Measurements from ENCODE around the gene AMIGO3. TPM values are rescaled to one million over a fixed set of nuclear protein-coding genes. Genes with fewer than 3 reads are reported as not detected.

Gene AMIGO3
- total and polyA plus RNA-seq, 2 experiments from 2014 or later = 0.18 TPM; not detected in 1

GRCh38 chr3:49673121-49673714, 46.3 kb downstream of the AMIGO3 start:
- in situ Hi-C loops (cut with MboI) = loop anchor here (10.0 kb wide), 1 partner anchor 128 kb away; no protein-coding TSS in a partner anchor
- peaks cover 11% of the 10 kb centered on the region for H3K4me1 ChIP-seq (ENCODE audit: insufficient read depth)
- H3K27me3 ChIP-seq (replicated peaks; ENCODE audit: insufficient read depth) = no peaks in the 10 kb centered on the region
- H2AFZ ChIP-seq = peak overlapping the region; percentile 88
- WGBS, 2 experiments (ENCODE audit: low coverage in 1 of 2, low lambda C conversion rate in 2 of 2, missing lambda C conversion rate in 2 of 2) = 27 to 30% methylated on average over 11 to 17 of the region's 17 CpGs
- DNase-seq = no peak
- H3K9ac ChIP-seq = peak overlapping the region; percentile 86
- peak overlapping the region; percentile 84 for H3K4me2 ChIP-seq (ENCODE audit: unreplicated experiment)
- H3K79me2 ChIP-seq (ENCODE audit: insufficient read depth) = peaks cover 12% of the 10 kb centered on the region
- H3F3A ChIP-seq (ENCODE audit: insufficient read depth) = 0 out of 2 replicates have a peak, but pooled peaks cover 3% of the 10 kb centered on the region
- H3K36me3 ChIP-seq (ENCODE audit: low read depth) = 0 out of 2 replicates have a peak, but pooled peaks cover 4% of the 10 kb centered on the region
- no peaks in the 10 kb centered on the region for H3K9me3 ChIP-seq (ENCODE audit: low read depth)
- no peaks in the 10 kb centered on the region for H3K9me2 ChIP-seq (ENCODE audit: insufficient read depth)
- H3K27ac ChIP-seq = peak overlapping the region; percentile 87
- H4K20me1 ChIP-seq (ENCODE audit: insufficient read depth) = no peaks in the 10 kb centered on the region
- TF ChIP-seq EZH2phosphoT487 (IDR thresholded peaks at IDR 0.05; ENCODE audit: insufficient read depth, low read depth) (no peak), EZH2 (IDR thresholded peaks at IDR 0.05; ENCODE audit: insufficient read depth, poor library complexity, severe bottlenecking) (no peak)
- H3K4me3 ChIP-seq = peak overlapping the region; percentile 81

GRCh38 chr3:49671291-49672288, 47.9 kb downstream of the AMIGO3 start:
- TF ChIP-seq EZH2phosphoT487 (IDR thresholded peaks at IDR 0.05; ENCODE audit: insufficient read depth, low read depth) (no peak), EZH2 (IDR thresholded peaks at IDR 0.05; ENCODE audit: insufficient read depth, poor library complexity, severe bottlenecking) (no peak)
- Histone ChIP-seq H3K9ac (no peak overlapping the region), H2AFZ (no peak overlapping the region), H3K27ac (no peak overlapping the region), H3K36me3 (ENCODE audit: low read depth) (no peaks in the 10 kb centered on the region), H3K9me2 (ENCODE audit: insufficient read depth) (no peaks in the 10 kb centered on the region), H4K20me1 (ENCODE audit: insufficient read depth) (no peaks in the 10 kb centered on the region), H3K27me3 (replicated peaks; ENCODE audit: insufficient read depth) (no peaks in the 10 kb centered on the region), H3K4me3 (no peak overlapping the region), H3K4me1 (ENCODE audit: insufficient read depth) (peaks cover 11% of the 10 kb centered on the region), H3F3A (ENCODE audit: insufficient read depth) (0 out of 2 replicates have a peak, but pooled peaks cover 3% of the 10 kb centered on the region), H3K4me2 (ENCODE audit: unreplicated experiment) (no peak overlapping the region), H3K79me2 (ENCODE audit: insufficient read depth) (peaks cover 12% of the 10 kb centered on the region), H3K9me3 (ENCODE audit: low read depth) (no peaks in the 10 kb centered on the region)
- peak; percentile 79 for DNase-seq
- in situ Hi-C loops (cut with MboI) = loop anchor here (10.0 kb wide), 1 partner anchor 127 kb away; no protein-coding TSS in a partner anchor
- WGBS, 2 experiments (ENCODE audit: low coverage in 1 of 2, low lambda C conversion rate in 2 of 2, missing lambda C conversion rate in 2 of 2) = 27 to 29% methylated on average over 11 of the region's 11 CpGs

- H3K9ac ChIP-seq = no peak overlapping the region
- H3K4me3 ChIP-seq = no peak overlapping the region
- no peak overlapping the region for H3K4me2 ChIP-seq (ENCODE audit: unreplicated experiment)
- no peaks in the 10 kb centered on the region for H3K9me3 ChIP-seq (ENCODE audit: low read depth)
- H2AFZ ChIP-seq = no peak overlapping the region
- no peaks in the 10 kb centered on the region for H3K36me3 ChIP-seq (ENCODE audit: low read depth)
- in situ Hi-C loops (cut with MboI) = loop anchor here (10.0 kb wide), 1 partner anchor 126 kb away; no protein-coding TSS in a partner anchor
- DNase-seq = no peak
- no peak for TF ChIP-seq EZH2phosphoT487 (IDR thresholded peaks at IDR 0.05; ENCODE audit: insufficient read depth, low read depth)
- no peak for TF ChIP-seq EZH2 (IDR thresholded peaks at IDR 0.05; ENCODE audit: insufficient read depth, poor library complexity, severe bottlenecking)
- no peaks in the 10 kb centered on the region for H3K9me2 ChIP-seq (ENCODE audit: insufficient read depth)
- 60 to 61% methylated on average over 6 of the region's 6 CpGs for WGBS, 2 experiments (ENCODE audit: low coverage in 1 of 2, low lambda C conversion rate in 2 of 2, missing lambda C conversion rate in 2 of 2)
- H3K4me1 ChIP-seq (ENCODE audit: insufficient read depth) = peaks cover 11% of the 10 kb centered on the region
- no peaks in the 10 kb centered on the region for H4K20me1 ChIP-seq (ENCODE audit: insufficient read depth)
- peaks cover 12% of the 10 kb centered on the region for H3K79me2 ChIP-seq (ENCODE audit: insufficient read depth)
- no peaks in the 10 kb centered on the region for H3K27me3 ChIP-seq (replicated peaks; ENCODE audit: insufficient read depth)
- 0 out of 2 replicates have a peak, but pooled peaks cover 3% of the 10 kb centered on the region for H3F3A ChIP-seq (ENCODE audit: insufficient read depth)
- H3K27ac ChIP-seq = no peak overlapping the region
These were observed 48.6 kb downstream of the AMIGO3 start for GRCh38 chr3:49670940-49671290.

GRCh38 chr3:49669352-49669751, 50.1 kb downstream of the AMIGO3 start:
- no peak for DNase-seq
- no peaks in the 10 kb centered on the region for H3K27me3 ChIP-seq (replicated peaks; ENCODE audit: insufficient read depth)
- WGBS, 2 experiments (ENCODE audit: low coverage in 1 of 2, low lambda C conversion rate in 2 of 2, missing lambda C conversion rate in 2 of 2) = 53 to 75% methylated on average over 3 of the region's 3 CpGs
- H3K9me3 ChIP-seq (ENCODE audit: low read depth) = no peaks in the 10 kb centered on the region
- H2AFZ ChIP-seq = no peak overlapping the region
- 0 out of 2 replicates have a peak, but pooled peaks cover 3% of the 10 kb centered on the region for H3F3A ChIP-seq (ENCODE audit: insufficient read depth)
- H3K4me3 ChIP-seq = no peak overlapping the region
- H4K20me1 ChIP-seq (ENCODE audit: insufficient read depth) = no peaks in the 10 kb centered on the region
- H3K36me3 ChIP-seq (ENCODE audit: low read depth) = no peaks in the 10 kb centered on the region
- H3K9ac ChIP-seq = no peak overlapping the region
- TF ChIP-seq EZH2phosphoT487 (IDR thresholded peaks at IDR 0.05; ENCODE audit: insufficient read depth, low read depth) (no peak), EZH2 (IDR thresholded peaks at IDR 0.05; ENCODE audit: insufficient read depth, poor library complexity, severe bottlenecking) (no peak)
- no peak overlapping the region for H3K4me2 ChIP-seq (ENCODE audit: unreplicated experiment)
- H3K79me2 ChIP-seq (ENCODE audit: insufficient read depth) = no peaks in the 10 kb centered on the region; the same call in 1 of the 2 replicates
- in situ Hi-C loops (cut with MboI) = no loop called here
- H3K4me1 ChIP-seq (ENCODE audit: insufficient read depth) = peaks cover 4% of the 10 kb centered on the region; the same call in 1 of the 2 replicates
- H3K9me2 ChIP-seq (ENCODE audit: insufficient read depth) = no peaks in the 10 kb centered on the region
- H3K27ac ChIP-seq = no peak overlapping the region

Data from GM23248 (cell line).